B cell (primary cell): ENCODE data around the gene GPD1. TPM values are rescaled to one million over a fixed set of nuclear protein-coding genes. Genes with fewer than 3 reads are reported as not detected.

Experiments
- ATAC-seq: fragments of 200-7000 bp; cut with Tn5 transposase; one replicate; pipeline ENCODE4 v1.10.0; 2021; ENCODE audit warnings: low read depth, mild to moderate bottlenecking, moderate number of reproducible peaks, moderate library complexity
- CTCF ChIA-PET: fragments of 350-600 bp; sonication (Branson Sonifier 250); formaldehyde crosslinking; loops from one replicate; lab custom pipeline; 2021; ENCODE audit warnings: antibody characterized with exemption, inconsistent platforms; lab: Charles Lee
- POLR2A ChIA-PET: fragments of 350-600 bp; sonication (Branson Sonifier 250); formaldehyde crosslinking; loops from one replicate; lab custom pipeline; 2021; ENCODE audit warnings: antibody characterized with exemption; lab: Charles Lee
- DNase-seq: peaks from one replicate; pipeline ENCODE4 v3.0.0; 2013
- H2AFZ ChIP-seq: 2 replicates; pipeline ENCODE4 v1.6.1; 2012; ENCODE audit warnings: mild to moderate bottlenecking, low read depth, low read length; ENCODE audit not compliant: insufficient read depth, poor library complexity, severe bottlenecking
- H3K27ac ChIP-seq, 2 donors: 1 replicate in 1 of 2; 2 replicates in 1 of 2; pipeline ENCODE4 v1.5.1; 2012 to 2013; ENCODE audit warnings: low read length in 2 of 2, mild to moderate bottlenecking in 2 of 2, moderate library complexity in 1 of 2
- H3K27me3 ChIP-seq, 4 experiments: fragments of 200-600 bp in 1 of 4; sonication (generic) in 1 of 4; replicated peaks in 1 of 4; 1 replicate in 2 of 4; 2 replicates in 2 of 4; pipeline versions ENCODE4 v1.6.1 to v1.7.0; 2013 to 2016; ENCODE audit warnings: low read length in 3 of 4, mild to moderate bottlenecking in 2 of 4, mixed read lengths in 1 of 4, moderate library complexity in 1 of 4; ENCODE audit not compliant: insufficient read depth in 4 of 4, control insufficient read depth in 3 of 4; ENCODE audit errors: control extremely low read depth in 1 of 4
- H3K36me3 ChIP-seq, 2 experiments: replicated peaks in 1 of 2; 1 replicate in 1 of 2; 2 replicates in 1 of 2; pipeline versions ENCODE4 v1.6.1 to v1.7.1; 2013; ENCODE audit warnings: low read length in 1 of 2; ENCODE audit not compliant: insufficient read depth in 2 of 2, control insufficient read depth in 1 of 2; ENCODE audit errors: control extremely low read depth in 1 of 2, extremely low read depth in 1 of 2
- H3K4me1 ChIP-seq, 2 donors: fragments of 200-600 bp in 1 of 2; sonication (generic) in 1 of 2; 1 replicate in 1 of 2; 2 replicates in 1 of 2; pipeline versions ENCODE4 v1.5.1 to v1.6.1; 2013 to 2017; ENCODE audit warnings: low read length in 2 of 2; ENCODE audit not compliant: control insufficient read depth in 2 of 2, insufficient read depth in 2 of 2
- H3K4me2 ChIP-seq: replicated peaks from 2 replicates; pipeline ENCODE3; 2012; ENCODE audit warnings: mild to moderate bottlenecking, low read depth, low read length; ENCODE audit not compliant: poor library complexity, severe bottlenecking
- H3K4me3 ChIP-seq, 5 experiments: fragments of 200-600 bp in 1 of 5; sonication (generic) in 1 of 5; 1 replicate in 3 of 5; 2 replicates in 2 of 5; pipeline versions ENCODE4 v1.5.1 to v1.7.0; 2011 to 2016; ENCODE audit warnings: low read length in 4 of 5, mild to moderate bottlenecking in 4 of 5, low read depth in 2 of 5, control low read depth in 1 of 5, moderate library complexity in 1 of 5; ENCODE audit not compliant: insufficient read depth in 1 of 5; ENCODE audit errors: control extremely low read depth in 1 of 5, extremely low read depth in 1 of 5
- H3K79me2 ChIP-seq: fragments of 200-600 bp; sonication (generic); one replicate; pipeline ENCODE4 v1.6.0; 2016; ENCODE audit warnings: low read length; ENCODE audit not compliant: control insufficient read depth, insufficient read depth
- H3K9ac ChIP-seq: fragments of 200-600 bp; sonication (generic); 2 replicates; pipeline ENCODE4 v1.6.1; 2017; ENCODE audit warnings: mild to moderate bottlenecking, low read length, moderate library complexity
- H3K9me3 ChIP-seq, 3 donors: one replicate each; pipeline versions ENCODE4 v1.6.1 to v1.7.1; 2013; ENCODE audit warnings: low read length in 2 of 3; ENCODE audit not compliant: control insufficient read depth in 2 of 3, insufficient read depth in 1 of 3; ENCODE audit errors: control extremely low read depth in 1 of 3
- H4K20me1 ChIP-seq: 2 replicates; pipeline ENCODE4 v1.6.0; 2012; ENCODE audit warnings: mild to moderate bottlenecking, low read length; ENCODE audit not compliant: insufficient read depth, control insufficient read depth, poor library complexity, severe bottlenecking
- H3K27ac Mint-ChIP-seq: one replicate; pipeline ENCODE4 v1.8.0; 2021; ENCODE audit warnings: mixed read lengths
- H3K27me3 Mint-ChIP-seq: one replicate; pipeline ENCODE4 v1.8.0; 2021; ENCODE audit warnings: mixed read lengths
- H3K4me1 Mint-ChIP-seq: one replicate; pipeline ENCODE4 v1.8.0; 2021; ENCODE audit warnings: mixed read lengths
- H3K4me3 Mint-ChIP-seq: one replicate; pipeline ENCODE4 v1.8.0; 2021; ENCODE audit warnings: mixed read lengths
- H3K9me3 Mint-ChIP-seq: one replicate; pipeline ENCODE4 v1.8.0; 2022; ENCODE audit warnings: mixed read lengths; ENCODE audit not compliant: insufficient read depth
- EZH2 ChIP-seq: IDR thresholded peaks from 2 replicates; pipeline ENCODE4 v1.6.1; 2012; ENCODE audit warnings: borderline replicate concordance, low read depth, mild to moderate bottlenecking, moderate library complexity, low read length; ENCODE audit not compliant: insufficient read depth, poor library complexity, severe bottlenecking
- WGBS: methylation state at CpG from one replicate; pipeline ENCODE4 v1.1.5; 2013; ENCODE audit warnings: missing lambda C conversion rate; ENCODE audit not compliant: insufficient coverage; 5-methylcytosine and 5-hydroxymethylcytosine counted together
- intact Hi-C: fragments of 100-400 bp; cut with micrococcal nuclease; formaldehyde crosslinking; loops from one replicate; pipeline ENCODE4 v1.10.0; 2022
- polyA plus RNA-seq: library from polyadenylated mRNA; depleted of rRNA; stranded (reverse); fragments of >200 nt; gene quantifications from 2 replicates; pipeline ENCODE4 v1.2.3, GENCODE V29; 2012
- total RNA-seq, 2 donors: library from RNA; stranded (reverse); fragments of 120-200 nt in 1 of 2; gene quantifications; 1 replicate in 1 of 2; 2 replicates in 1 of 2; pipeline versions ENCODE4 v1.2.3 to v1.2.4, GENCODE V29; 2013 to 2022
- TF ChIP-seq, protein P1 (sequence below): fragments of 200-600 bp; IDR thresholded peaks from one replicate; pipeline ENCODE4 v1.8.0; 2022; ENCODE audit warnings: antibody characterized with exemption, mild to moderate bottlenecking

GPD1 gene
- total and polyA plus RNA-seq, 2 donors (not counting 1 experiment from before 2014, with no cell fraction given), result 0.54 to 1.1 TPM

DNA sequence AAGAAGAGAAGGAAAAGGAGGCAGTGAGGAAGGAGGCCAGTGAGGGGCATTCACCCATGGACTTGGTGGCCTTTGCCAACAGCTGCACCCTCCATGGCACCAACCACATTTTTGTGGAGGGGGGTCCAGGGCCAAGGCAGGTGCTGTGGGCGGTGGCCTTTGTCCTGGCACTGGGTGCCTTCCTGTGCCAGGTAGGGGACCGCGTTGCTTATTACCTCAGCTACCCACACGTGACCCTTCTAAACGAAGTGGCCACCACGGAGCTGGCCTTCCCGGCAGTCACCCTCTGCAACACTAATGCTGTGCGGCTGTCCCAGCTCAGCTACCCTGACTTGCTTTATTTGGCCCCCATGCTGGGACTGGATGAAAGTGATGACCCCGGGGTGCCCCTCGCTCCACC, 30.1 kb upstream of the GPD1 start:
- ATAC-seq (no peak), DNase-seq (no peak)
- no peak overlapping the region for H3K4me3 Mint-ChIP-seq
- no peak overlapping the region for H3K27ac ChIP-seq
- H2AFZ ChIP-seq, result no peak overlapping the region
- ChIA-PET POLR2A (no interaction called here), CTCF (interaction anchor here (0.8 to 15.9 kb wide), 10 partner anchors 9 to 240 kb away, joined by 3 to 343 read pairs (median 9); partner anchors contain the start of genes CERS5 and COX14)
- WGBS, result 91% methylated on average over 10 of the region's 10 CpGs
- no peaks in the 10 kb centered on the region for H3K36me3 ChIP-seq
- H3K4me1 Mint-ChIP-seq, result peaks cover 4% of the 10 kb centered on the region
- TF ChIP-seq, protein P1, sequence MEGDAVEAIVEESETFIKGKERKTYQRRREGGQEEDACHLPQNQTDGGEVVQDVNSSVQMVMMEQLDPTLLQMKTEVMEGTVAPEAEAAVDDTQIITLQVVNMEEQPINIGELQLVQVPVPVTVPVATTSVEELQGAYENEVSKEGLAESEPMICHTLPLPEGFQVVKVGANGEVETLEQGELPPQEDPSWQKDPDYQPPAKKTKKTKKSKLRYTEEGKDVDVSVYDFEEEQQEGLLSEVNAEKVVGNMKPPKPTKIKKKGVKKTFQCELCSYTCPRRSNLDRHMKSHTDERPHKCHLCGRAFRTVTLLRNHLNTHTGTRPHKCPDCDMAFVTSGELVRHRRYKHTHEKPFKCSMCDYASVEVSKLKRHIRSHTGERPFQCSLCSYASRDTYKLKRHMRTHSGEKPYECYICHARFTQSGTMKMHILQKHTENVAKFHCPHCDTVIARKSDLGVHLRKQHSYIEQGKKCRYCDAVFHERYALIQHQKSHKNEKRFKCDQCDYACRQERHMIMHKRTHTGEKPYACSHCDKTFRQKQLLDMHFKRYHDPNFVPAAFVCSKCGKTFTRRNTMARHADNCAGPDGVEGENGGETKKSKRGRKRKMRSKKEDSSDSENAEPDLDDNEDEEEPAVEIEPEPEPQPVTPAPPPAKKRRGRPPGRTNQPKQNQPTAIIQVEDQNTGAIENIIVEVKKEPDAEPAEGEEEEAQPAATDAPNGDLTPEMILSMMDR, result no peak
- no peak for TF ChIP-seq EZH2
- H3K27me3 Mint-ChIP-seq, result peaks cover 11% of the 10 kb centered on the region
- H3K4me3 ChIP-seq, result no peak overlapping the region
- no peaks in the 10 kb centered on the region for H3K79me2 ChIP-seq
- no peak overlapping the region for H3K4me2 ChIP-seq
- H3K27me3 ChIP-seq, result no peaks in the 10 kb centered on the region
- no peak overlapping the region for H3K9ac ChIP-seq
- no peaks in the 10 kb centered on the region for H4K20me1 ChIP-seq
- H3K4me1 ChIP-seq, result peaks cover 0 to 12% of the 10 kb centered on the region in 2 donors
- no peaks in the 10 kb centered on the region for H3K9me3 ChIP-seq
- intact Hi-C loops, result no loop called here
- no peak overlapping the region for H3K27ac Mint-ChIP-seq
- no peaks in the 10 kb centered on the region for H3K9me3 Mint-ChIP-seq

DNA sequence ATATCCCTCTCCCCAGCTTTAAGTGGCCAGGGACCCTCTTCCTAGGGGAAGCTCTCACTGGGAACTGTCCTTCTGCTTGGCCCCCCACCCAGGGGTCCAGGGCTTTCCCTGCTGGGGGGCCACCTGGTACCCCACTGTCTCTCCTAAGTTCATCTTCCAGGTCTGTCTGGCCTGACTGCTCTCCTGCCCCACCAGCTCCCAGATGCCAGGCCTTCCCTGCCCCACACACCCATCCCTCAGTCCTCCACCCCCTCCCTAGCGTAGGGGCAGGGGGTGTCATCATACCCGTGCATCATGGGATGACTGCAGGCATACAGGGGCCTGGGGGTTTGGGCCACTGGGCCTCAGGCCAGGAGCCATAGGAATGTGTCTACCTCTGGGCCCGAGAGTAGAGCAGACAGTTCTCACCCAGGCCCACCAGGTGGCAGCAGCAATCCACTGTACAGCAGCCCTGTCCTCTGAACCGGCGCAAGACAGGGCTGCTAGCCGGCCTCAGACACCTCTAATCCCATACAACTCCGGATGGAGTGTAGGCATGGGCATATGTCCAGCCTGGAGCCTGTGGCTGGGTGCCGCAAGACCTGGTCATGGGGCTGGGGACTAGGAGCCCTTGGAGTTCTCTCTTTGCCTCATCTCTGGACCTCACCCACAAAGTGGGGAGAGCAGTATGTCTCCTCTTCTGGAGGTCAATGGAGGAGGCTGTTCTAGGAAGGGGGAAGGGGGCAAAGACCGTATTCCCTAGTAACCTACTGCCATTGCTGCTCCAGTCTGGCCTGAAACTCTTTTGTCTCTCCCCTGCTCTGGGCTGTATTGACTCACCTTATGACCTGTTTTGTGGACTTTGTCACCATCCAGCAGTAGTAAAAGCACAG, 28.6 kb upstream of the GPD1 start:
- H3K27ac ChIP-seq, result no peak overlapping the region

More for the DNA sequence above, 28.6 kb upstream of the GPD1 start:
- peaks cover 11% of the 10 kb centered on the region for H3K27me3 Mint-ChIP-seq
- H3K4me3 Mint-ChIP-seq, result no peak overlapping the region
- intact Hi-C loops, result loop anchor here (1.0 kb wide), 3 partner anchors 10 to 208 kb away; partner anchors contain the start of genes LIMA1 and SMARCD1
- TF ChIP-seq, protein P1, result peak; percentile 95
- no peak for TF ChIP-seq EZH2
- DNase-seq (peak; percentile 87), ATAC-seq (peak; percentile 97)
- H3K36me3 ChIP-seq, result no peaks in the 10 kb centered on the region
- 7% methylated on average over 7 of the region's 9 CpGs for WGBS
- ChIA-PET POLR2A (interaction anchor here (0.7 kb wide), 2 partner anchors 9 to 102 kb away, joined by 4 read pairs; no protein-coding TSS in a partner anchor), CTCF (interaction anchor here (0.6 to 15.9 kb wide), 17 partner anchors 8 to 565 kb away, joined by 3 to 343 read pairs (median 6); partner anchors contain the start of genes CERS5, COX14, RACGAP1 and SMARCD1)
- peak overlapping the region; percentile 62 for H2AFZ ChIP-seq
- no peaks in the 10 kb centered on the region for H3K79me2 ChIP-seq
- H3K4me2 ChIP-seq, result peak overlapping the region; percentile 43
- peaks cover 0 to 12% of the 10 kb centered on the region in 2 donors for H3K4me1 ChIP-seq
- H3K27me3 ChIP-seq, result no peaks in the 10 kb centered on the region
- H3K9me3 Mint-ChIP-seq, result no peaks in the 10 kb centered on the region
- H3K9ac ChIP-seq, result no peak overlapping the region
- H3K4me1 Mint-ChIP-seq, result peaks cover 4% of the 10 kb centered on the region
- no peak overlapping the region for H3K27ac Mint-ChIP-seq
- H3K9me3 ChIP-seq, result no peaks in the 10 kb centered on the region
- no peaks in the 10 kb centered on the region for H4K20me1 ChIP-seq
- H3K4me3 ChIP-seq, result no peak overlapping the region
